Activated CD4-positive, alpha-beta T cell treated with anti-CD3 and anti-CD28 coated beads, Interleukin-2, amount 50 U/mL, for 24 hours (primary cell): Measurements from ENCODE around the gene KLF2.
"Not testable (repeated sequence)": the region's sequence is repeated elsewhere in the genome, so short reads cannot be mapped to it uniquely, and the experiment has no call there.

Source experiments
- DNase-seq, 2 donors: peaks; one replicate each; pipeline ENCODE4 v3.0.0-alpha.2; 2020; ENCODE audit warnings: low read depth in 1 of 2, low spot score in 1 of 2

KLF2 gene

GRCh38 chr19:16324384-16325160 is at the start of gene KLF2:
Gene KLF2 (plus strand): TSS chr19:16324826. CDS start chr19:16324924, 98 bp downstream.
- peak; percentile 48 to 75 for DNase-seq

GRCh38 chr19:16280306-16280705 is 44.3 kb upstream of the KLF2 start:
- DNase-seq, result no peak

DNA sequence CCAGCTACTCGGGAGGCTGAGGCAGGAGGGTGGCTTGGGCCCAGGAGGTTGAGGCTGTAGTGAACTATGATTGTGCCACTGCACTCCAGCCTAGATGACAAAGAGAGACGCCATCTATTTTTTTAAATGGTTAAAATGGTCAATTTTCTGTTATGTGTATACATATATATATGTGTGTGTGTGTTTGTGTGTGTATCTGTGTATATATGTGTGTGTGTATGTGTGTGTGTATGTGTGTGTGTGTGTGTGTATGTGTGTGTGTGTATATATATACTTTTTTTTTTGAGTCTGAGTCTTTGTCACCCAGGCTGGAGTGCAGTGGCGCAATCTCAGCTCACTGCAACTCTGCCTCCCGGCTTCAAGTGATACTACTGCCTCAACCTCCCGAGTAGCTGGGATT is 42.9 kb upstream of the KLF2 start:
- no peak for DNase-seq

- peak; percentile 53 to 71 for DNase-seq
Measured at GRCh38 chr19:16283210-16284061, 41.2 kb upstream of the KLF2 start.

- DNase-seq, result no peak
Measured at GRCh38 chr19:16284505-16284904, 40.1 kb upstream of the KLF2 start.

DNA sequence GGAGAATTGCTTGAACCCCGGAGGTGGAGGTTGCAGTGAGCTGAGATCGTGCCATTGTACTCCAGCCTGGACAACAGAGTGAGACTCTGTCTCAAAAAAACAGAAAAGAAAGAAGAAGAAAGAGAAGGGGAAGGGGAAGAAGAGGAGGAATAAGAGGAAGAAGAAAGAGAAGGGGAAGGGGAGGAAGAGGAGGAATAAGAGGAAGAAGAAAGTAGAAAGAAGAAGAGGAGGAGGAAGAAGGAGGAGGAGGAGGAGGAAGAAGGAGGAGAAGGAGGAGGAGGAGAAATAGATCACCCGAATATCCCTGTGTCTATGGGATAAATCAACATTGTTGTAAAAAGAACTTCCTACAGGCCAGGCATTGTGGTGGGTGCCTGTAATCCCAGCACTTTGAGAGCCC is 39.5 kb upstream of the KLF2 start:
- DNase-seq, result not testable (repeated sequence)

GRCh38 chr19:16285769-16286498 is 38.7 kb upstream of the KLF2 start:
- DNase-seq, result no peak

DNA sequence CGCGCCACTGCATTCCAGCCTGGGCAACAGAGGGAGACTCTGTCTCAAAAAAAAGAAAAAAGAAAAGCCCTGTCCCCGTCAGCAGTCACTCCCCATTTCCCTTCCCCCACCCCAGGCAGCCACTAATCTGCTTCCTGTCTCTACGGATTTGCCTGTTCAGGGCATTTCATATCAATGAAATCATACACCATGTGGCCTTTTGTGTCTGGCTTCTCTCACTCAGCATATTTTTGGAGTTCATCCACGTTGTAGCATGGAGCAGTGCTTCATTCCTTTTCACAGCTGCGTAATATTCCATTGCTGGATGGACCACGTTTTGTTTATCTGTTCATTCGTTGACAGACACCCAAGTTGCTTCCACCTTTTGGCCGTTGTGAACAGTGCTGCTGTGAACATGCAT is 36.1 kb upstream of the KLF2 start:
- DNase-seq, result no peak

GRCh38 chr19:16289594-16289993 is 35.0 kb upstream of the KLF2 start:
- no peak for DNase-seq

DNA sequence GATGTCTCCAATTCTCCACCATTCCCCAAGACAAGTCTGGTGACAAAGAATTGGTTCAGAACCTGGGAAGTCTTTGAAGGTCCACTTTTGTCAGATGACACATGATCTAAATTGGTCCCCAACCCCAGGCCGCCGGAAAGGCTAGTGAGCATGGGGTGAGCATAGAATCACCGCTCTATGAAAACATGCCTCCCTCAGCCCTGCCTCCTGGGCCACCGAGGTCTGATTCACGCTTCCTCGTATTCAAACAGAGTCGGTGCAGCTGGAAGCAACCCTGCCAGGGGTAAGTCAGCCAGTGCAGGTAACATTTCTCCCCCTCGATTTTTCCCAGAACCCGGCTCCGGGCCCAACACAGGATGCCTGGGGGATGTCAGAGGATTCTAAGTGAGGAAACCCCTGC is 33.9 kb upstream of the KLF2 start:
- DNase-seq, result no peak

DNA sequence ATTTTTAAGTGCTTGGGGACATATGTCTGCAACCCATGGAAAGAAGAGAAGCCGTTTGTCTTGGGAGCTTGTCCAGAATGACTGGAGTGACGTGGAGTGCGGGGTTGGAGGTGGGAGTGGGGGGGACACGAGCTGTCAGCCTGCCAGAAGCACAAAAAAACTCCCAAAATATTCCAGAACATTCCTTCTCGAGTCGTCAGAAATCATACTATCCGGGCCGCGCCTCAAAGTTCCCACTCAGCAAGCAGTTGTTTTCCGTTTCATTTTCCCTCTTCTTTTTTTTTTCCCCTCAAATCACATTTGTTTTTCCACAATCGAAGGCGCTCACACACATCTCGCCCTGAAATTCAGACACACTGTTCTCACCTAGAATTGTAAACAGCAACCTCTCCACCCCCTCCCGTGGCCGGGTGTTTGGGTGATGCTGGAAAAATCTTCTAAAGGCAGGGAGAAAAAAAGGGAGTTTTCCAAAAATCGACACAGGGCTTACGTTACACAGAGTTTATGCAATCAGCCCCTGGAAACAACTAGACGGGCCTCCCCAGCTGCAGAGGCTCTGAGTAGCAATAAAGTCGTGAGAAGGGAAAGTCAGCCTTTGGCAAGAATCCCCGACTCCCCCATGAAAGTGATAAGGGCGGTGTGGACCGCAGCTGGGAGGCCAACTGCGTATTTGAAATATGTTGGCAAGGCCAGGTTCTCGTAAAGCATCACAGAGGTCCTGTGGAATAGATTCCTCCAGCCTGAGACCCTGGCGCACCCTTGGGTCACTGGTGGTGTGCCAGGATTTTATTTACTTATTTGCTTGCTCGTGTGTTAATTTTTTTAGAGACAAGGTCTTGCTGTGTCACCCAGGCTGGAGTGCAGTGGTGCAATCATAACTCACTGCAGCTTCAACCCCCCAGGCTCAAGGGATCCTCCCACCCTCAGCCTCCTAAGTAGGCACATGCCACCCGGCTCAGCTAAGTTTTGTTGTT is 31.2 kb upstream of the KLF2 start:
- no peak for DNase-seq

DNA sequence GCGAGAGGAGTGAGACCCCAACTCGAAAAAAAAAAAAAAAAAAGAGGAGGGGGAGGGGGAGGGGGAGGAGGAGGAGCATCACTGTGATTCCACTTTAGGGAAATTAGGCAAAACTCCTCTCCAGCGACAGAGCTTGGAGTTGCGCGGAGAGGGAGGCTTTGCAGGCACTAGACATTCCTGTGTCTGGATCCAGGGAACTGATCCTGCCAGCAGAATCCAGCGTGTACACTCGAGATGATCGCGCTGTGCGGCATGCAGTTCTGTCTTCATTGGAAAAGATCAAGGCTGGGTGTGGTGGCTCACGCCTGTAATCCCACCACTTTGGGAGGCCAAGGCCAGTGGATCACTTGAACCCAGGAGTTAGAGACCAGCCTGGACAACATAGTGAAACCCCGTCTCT is 29.6 kb upstream of the KLF2 start:
- no peak for DNase-seq

- DNase-seq, result no peak
Measured at GRCh38 chr19:16296713-16297112, 27.9 kb upstream of the KLF2 start.

DNA sequence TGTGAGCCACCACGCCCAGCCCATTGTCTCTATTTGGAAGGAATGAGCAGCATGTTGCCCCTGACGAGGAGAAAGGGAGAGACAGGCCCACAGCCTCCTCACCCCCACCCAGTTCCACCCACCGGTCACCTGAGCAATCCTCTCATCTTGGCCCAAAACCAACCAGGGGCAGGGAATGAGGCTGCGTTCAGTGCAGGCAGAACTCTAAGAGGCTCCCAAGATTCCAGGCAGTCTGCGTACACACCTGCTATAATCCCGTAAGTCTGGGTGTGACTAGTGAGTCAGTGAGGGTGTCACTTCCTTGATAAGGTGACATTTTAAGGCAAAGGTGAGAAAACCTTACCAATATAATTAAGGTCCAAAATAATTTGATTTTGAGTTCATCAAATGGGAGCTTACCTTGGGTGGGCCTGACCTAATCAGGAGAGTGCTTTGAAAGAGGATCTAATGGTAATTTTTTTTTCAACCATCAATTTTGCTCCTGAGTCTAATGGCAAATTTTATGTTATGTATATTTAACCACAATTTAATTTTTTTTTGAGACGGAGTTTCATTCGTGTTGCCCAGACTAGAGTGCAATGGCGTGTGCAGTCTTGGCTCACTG is 26.9 kb upstream of the KLF2 start:
- DNase-seq, result no peak

DNA sequence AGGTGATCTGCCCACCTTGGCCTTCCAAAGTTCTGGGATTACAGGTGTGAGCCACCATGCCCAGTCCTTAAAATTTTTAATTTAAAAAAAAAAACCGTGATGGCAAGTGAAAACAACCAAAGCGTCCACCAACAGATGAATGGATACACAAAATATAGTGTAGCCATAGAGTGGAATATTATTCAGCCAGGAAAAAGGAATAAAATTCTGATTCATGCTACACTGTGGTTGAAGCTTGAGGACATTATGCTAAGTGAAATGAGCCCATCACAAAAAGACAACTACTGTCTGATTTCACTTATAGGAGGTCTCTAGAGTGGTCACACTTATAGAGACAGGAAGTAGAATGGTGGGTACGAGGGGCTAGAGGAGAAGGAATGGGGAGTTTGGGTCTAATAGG is 26.3 kb upstream of the KLF2 start:
- no peak for DNase-seq

- no peak for DNase-seq
Measured at GRCh38 chr19:16301999-16302694, 22.5 kb upstream of the KLF2 start.

GRCh38 chr19:16303755-16304154 is 20.9 kb upstream of the KLF2 start:
- no peak for DNase-seq

GRCh38 chr19:16304511-16304910 is 20.1 kb upstream of the KLF2 start:
- not testable (repeated sequence) for DNase-seq

- DNase-seq, result not testable (repeated sequence)
Measured at GRCh38 chr19:16305060-16305459, 19.6 kb upstream of the KLF2 start.
